Effector memory CD4-positive, alpha-beta T cell (primary cell): ENCODE results near the gene DUSP2.
"Not testable (repeated sequence)": the region's sequence is repeated elsewhere in the genome, so short reads cannot be mapped to it uniquely, and the experiment has no call there.

Experiments
- DNase-seq, 3 donors: peaks; one replicate each; pipeline ENCODE4 v3.0.0-alpha.2; 2020
- H3K27ac ChIP-seq: 2 replicates; pipeline ENCODE4 v1.7.0; 2013; ENCODE audit warnings: mild to moderate bottlenecking, low read length, moderate library complexity; ENCODE audit not compliant: insufficient read depth, poor library complexity, severe bottlenecking
- H3K27me3 ChIP-seq: replicated peaks from 2 replicates; pipeline ENCODE4 v1.7.0; 2013; ENCODE audit warnings: mild to moderate bottlenecking, low read length; ENCODE audit not compliant: insufficient read depth, control insufficient read depth, poor library complexity, severe bottlenecking
- H3K36me3 ChIP-seq: 2 replicates; pipeline ENCODE4 v1.7.0; 2013; ENCODE audit warnings: mild to moderate bottlenecking, low read length, moderate library complexity; ENCODE audit not compliant: control insufficient read depth, insufficient read depth
- H3K4me1 ChIP-seq: 2 replicates; pipeline ENCODE4 v1.7.0; 2013; ENCODE audit warnings: low read length, mild to moderate bottlenecking; ENCODE audit not compliant: control insufficient read depth, insufficient read depth, poor library complexity, severe bottlenecking
- H3K4me3 ChIP-seq: 2 replicates; pipeline ENCODE4 v1.7.0; 2013; ENCODE audit warnings: low read length, low read depth, mild to moderate bottlenecking; ENCODE audit not compliant: insufficient read depth, poor library complexity, severe bottlenecking
- H3K9me3 ChIP-seq: 2 replicates; pipeline ENCODE4 v1.7.0; 2013; ENCODE audit warnings: mild to moderate bottlenecking, low read length, moderate library complexity; ENCODE audit not compliant: control insufficient read depth

Gene DUSP2

GRCh38 chr2:96147593-96148201 is 2.5 kb upstream of the DUSP2 start:
- peak overlapping the region; percentile 100 for H3K27ac ChIP-seq

GRCh38 chr2:96146881-96147592 is 1.8 kb upstream of the DUSP2 start:
- Histone ChIP-seq H3K4me1 (peaks cover 65% of the 10 kb centered on the region), H3K9me3 (no peaks in the 10 kb centered on the region), H3K36me3 (peaks cover 12% of the 10 kb centered on the region), H3K27me3 (no peaks in the 10 kb centered on the region), H3K4me3 (peak overlapping the region; percentile 88), H3K27ac (peak overlapping the region; percentile 100)
- peak in 2 of 3 donors; percentile 39 to 51 for DNase-seq

More at GRCh38 chr2:96147593-96148201, 2.5 kb upstream of the DUSP2 start:
- DNase-seq = no peak
- H3K9me3 ChIP-seq = no peaks in the 10 kb centered on the region
- H3K4me1 ChIP-seq = peaks cover 61% of the 10 kb centered on the region
- peaks cover 12% of the 10 kb centered on the region for H3K36me3 ChIP-seq
- peak overlapping the region; percentile 22 for H3K4me3 ChIP-seq
- no peaks in the 10 kb centered on the region for H3K27me3 ChIP-seq

- H3K36me3 ChIP-seq = peaks cover 12% of the 10 kb centered on the region
- peaks cover 62% of the 10 kb centered on the region for H3K4me1 ChIP-seq
- H3K27ac ChIP-seq = peak overlapping the region; percentile 100
- H3K9me3 ChIP-seq = no peaks in the 10 kb centered on the region
- DNase-seq = peak; percentile 81 to 89 (median 83)
- H3K27me3 ChIP-seq = no peaks in the 10 kb centered on the region
- H3K4me3 ChIP-seq = peak overlapping the region; percentile 88
Measured at GRCh38 chr2:96146153-96146880, 1.1 kb upstream of the DUSP2 start.

- Histone ChIP-seq H3K36me3 (peaks cover 12% of the 10 kb centered on the region), H3K27me3 (no peaks in the 10 kb centered on the region), H3K4me1 (peaks cover 58% of the 10 kb centered on the region), H3K27ac (peak overlapping the region; percentile 100), H3K9me3 (no peaks in the 10 kb centered on the region), H3K4me3 (peak overlapping the region; percentile 88)
- no peak for DNase-seq
Measured at GRCh38 chr2:96145848-96146152, 560 bp upstream of the DUSP2 start.

- H3K4me3 ChIP-seq = peak overlapping the region; percentile 88
- peaks cover 12% of the 10 kb centered on the region for H3K36me3 ChIP-seq
- peak overlapping the region; percentile 100 for H3K27ac ChIP-seq
- no peaks in the 10 kb centered on the region for H3K27me3 ChIP-seq
- H3K4me1 ChIP-seq = peaks cover 58% of the 10 kb centered on the region
- DNase-seq = no peak
- no peaks in the 10 kb centered on the region for H3K9me3 ChIP-seq
Measured at GRCh38 chr2:96144481-96145035, 682 bp downstream of the DUSP2 start.

DNA sequence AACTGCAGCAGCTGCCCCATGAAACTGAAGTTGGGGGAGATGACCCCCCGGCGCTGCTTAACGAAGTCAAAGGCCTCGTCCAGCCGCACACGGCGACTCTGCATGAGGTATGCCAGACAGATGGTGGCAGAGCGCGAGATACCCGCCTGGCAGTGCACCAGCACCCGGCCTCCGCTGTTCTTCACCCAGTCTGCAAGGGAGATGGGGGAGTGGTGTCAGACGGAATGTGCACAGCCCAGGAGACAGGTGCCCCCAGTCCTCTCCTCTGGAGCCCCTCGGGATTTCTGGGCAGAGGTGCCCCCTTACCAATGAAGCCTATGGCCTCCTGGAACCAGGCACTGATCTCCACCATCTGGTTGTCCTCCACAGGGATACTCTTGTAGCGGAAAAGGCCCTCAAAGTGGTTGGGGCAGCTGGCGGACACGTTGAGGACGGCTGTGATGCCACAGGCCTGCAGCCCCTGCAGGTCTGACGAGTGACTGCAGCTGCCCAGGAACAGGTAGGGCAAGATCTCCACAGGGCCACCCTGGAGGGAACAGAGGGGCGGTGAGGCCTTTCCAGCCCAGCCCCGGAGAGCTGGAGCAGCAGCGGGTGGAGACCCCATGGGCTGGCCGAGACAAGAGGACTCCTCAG is 1.3 kb downstream of the DUSP2 start:
- no peak for DNase-seq
- Histone ChIP-seq H3K4me1 (peaks cover 53% of the 10 kb centered on the region), H3K9me3 (no peaks in the 10 kb centered on the region), H3K36me3 (peaks cover 12% of the 10 kb centered on the region), H3K27me3 (no peaks in the 10 kb centered on the region), H3K27ac (peak overlapping the region; percentile 100), H3K4me3 (peak overlapping the region; percentile 88)

DNA sequence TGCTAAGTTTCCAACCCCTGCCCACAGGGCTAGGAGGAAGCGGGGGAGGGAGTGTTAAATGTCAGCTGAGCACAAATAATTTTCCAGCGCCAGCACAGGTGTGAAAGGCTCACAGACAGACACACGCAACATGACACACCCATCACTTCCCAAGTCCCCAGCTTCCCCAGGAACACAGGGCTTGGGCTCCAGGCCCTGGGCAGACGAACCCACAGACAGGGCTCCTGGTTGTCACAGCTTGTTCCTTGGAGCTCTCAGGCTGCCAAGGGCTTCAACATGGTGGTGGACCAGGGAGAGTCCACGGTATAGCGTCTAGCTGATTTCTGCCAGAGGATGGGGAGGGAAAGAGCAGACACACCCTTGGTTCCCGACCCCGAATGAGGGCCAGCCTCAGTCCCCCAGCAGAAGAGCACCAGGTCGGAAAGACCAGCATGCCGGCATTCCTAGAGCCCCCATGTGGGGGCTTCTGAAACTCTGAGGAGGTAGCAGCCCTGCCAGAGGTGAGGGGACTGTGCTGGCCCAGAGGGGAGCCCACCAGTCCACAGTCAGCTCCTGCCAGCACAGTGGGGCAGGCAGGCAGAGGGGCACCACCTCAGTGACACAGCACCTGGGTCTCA is 1.9 kb downstream of the DUSP2 start:
- DNase-seq = no peak
- H3K9me3 ChIP-seq = no peaks in the 10 kb centered on the region
- H3K27ac ChIP-seq = peak overlapping the region; percentile 100
- no peaks in the 10 kb centered on the region for H3K27me3 ChIP-seq
- H3K4me3 ChIP-seq = peak overlapping the region; percentile 88
- peaks cover 12% of the 10 kb centered on the region for H3K36me3 ChIP-seq
- H3K4me1 ChIP-seq = peaks cover 48% of the 10 kb centered on the region

DNA sequence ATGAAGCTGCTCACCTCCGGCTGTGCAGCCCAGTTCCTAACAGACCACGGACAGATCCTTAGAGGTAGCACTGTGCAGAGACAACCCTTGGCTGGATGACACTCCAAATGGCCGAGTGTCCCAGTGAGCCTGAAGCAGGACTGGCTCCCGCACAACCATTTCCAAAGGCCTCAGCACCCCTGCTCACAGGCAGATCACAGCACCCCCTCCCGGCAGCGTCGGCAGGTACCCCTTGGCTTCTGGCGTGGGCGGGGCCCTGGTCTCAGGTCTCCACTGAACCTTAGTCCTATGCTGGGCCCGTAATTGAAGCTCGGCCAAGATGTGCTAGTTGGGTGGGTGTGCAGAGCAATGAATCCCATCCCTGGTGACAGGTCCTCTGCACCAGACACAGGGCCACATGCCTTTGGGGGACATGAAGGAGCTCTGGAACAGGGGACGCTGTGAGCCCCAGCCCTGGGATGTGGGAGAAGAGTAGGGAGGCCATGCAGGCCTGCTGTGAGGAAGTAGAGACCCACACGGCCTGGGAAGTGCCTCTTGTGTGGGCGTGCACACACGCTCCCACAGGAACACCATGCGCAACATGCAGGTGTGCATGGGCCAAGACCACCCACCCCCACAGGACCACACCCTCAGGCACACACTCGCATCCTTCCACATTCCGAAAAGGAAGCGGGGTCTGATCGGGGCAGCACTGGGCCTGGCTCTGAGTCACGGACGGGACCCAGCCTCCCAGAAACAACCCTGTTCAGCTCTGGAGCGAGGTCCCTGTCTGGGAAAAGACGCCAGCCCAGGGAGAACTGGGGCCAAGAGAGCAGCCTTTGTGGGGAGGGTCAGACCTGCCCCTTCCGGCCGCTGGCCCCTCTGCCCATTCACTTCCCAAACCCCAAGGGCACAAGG is 2.8 kb downstream of the DUSP2 start:
- DNase-seq = peak in 2 of 3 donors; percentile 60 to 61
- Histone ChIP-seq H3K9me3 (no peaks in the 10 kb centered on the region), H3K4me1 (peaks cover 39% of the 10 kb centered on the region), H3K27ac (peak overlapping the region; percentile 100), H3K27me3 (no peaks in the 10 kb centered on the region), H3K4me3 (peak overlapping the region; percentile 88), H3K36me3 (peaks cover 12% of the 10 kb centered on the region)

GRCh38 chr2:96141624-96141967 is 3.6 kb downstream of the DUSP2 start:
- Histone ChIP-seq H3K36me3 (peaks cover 12% of the 10 kb centered on the region), H3K4me1 (peaks cover 31% of the 10 kb centered on the region)
- H3K27ac ChIP-seq, DNase-seq, H3K4me3 ChIP-seq, H3K9me3 ChIP-seq, H3K27me3 ChIP-seq: not testable (repeated sequence)
